Tibial artery (tissue), 4 donors: ENCODE data around the gene DGCR2.

Experiments
- DNase-seq, 2 donors: peaks; one replicate each; pipeline ENCODE4 v3.0.0-alpha.2; 2019
- H3K27ac ChIP-seq, 2 donors: fragments of 200-600 bp; sonication (generic) in 1 of 2; 1 replicate in 1 of 2; 2 replicates in 1 of 2; pipeline ENCODE4 v1.5.1; 2018 to 2019; ENCODE audit warnings: mild to moderate bottlenecking in 1 of 2
- H3K27me3 ChIP-seq, 2 donors: fragments of 200-600 bp; sonication (generic) in 1 of 2; one replicate each; pipeline versions ENCODE4 v1.5.1 to v1.6.0; 2016 to 2019
- H3K36me3 ChIP-seq, 3 donors: fragments of 200-600 bp; sonication (generic) in 2 of 3; one replicate each; pipeline ENCODE4 v1.5.1; 2016 to 2019; ENCODE audit warnings: mild to moderate bottlenecking in 2 of 3
- H3K4me1 ChIP-seq, 4 donors: fragments of 200-600 bp; sonication (generic) in 2 of 4; 1 replicate in 3 of 4; 2 replicates in 1 of 4; pipeline ENCODE4 v1.5.1; 2016 to 2019
- H3K4me3 ChIP-seq, 2 donors: fragments of 200-600 bp; sonication (generic) in 1 of 2; 1 replicate in 1 of 2; 2 replicates in 1 of 2; pipeline ENCODE4 v1.5.1; 2018 to 2019; ENCODE audit warnings: mild to moderate bottlenecking in 2 of 2
- H3K9me3 ChIP-seq, 3 donors: fragments of 200-600 bp; sonication (generic) in 1 of 3; one replicate each; pipeline ENCODE4 v1.5.1; 2016 to 2019
- intact Hi-C: fragments of 100-400 bp; cut with DNase I; formaldehyde crosslinking; loops from one replicate; pipeline ENCODE4 v1.15.0; 2023; ENCODE audit warnings: low total_unique reads
- TF ChIP-seq, protein P1 (sequence below), 2 experiments: fragments of 200-600 bp in 1 of 2; fragments of 450-650 bp in 1 of 2; IDR thresholded peaks; one replicate each; pipeline ENCODE4 v1.5.1; 2017 to 2019; ENCODE audit warnings: antibody characterized with exemption in 2 of 2, mild to moderate bottlenecking in 1 of 2, moderate library complexity in 1 of 2

The DGCR2 gene

GRCh38 chr22:19109198-19110063 lies 12.8 kb downstream of the DGCR2 start:
- no peak overlapping the region for H3K4me3 ChIP-seq
- no peaks in the 10 kb centered on the region for H3K36me3 ChIP-seq
- H3K4me1 ChIP-seq: peaks cover 0 to 70% (median 39%) of the 10 kb centered on the region in 4 donors
- no peaks in the 10 kb centered on the region for H3K9me3 ChIP-seq
- H3K27ac ChIP-seq: peak overlapping the region in 1 of 2 donors; percentile 12
- intact Hi-C loops: no loop called here
- peak; percentile 66 to 68 for DNase-seq
- TF ChIP-seq, protein P1, sequence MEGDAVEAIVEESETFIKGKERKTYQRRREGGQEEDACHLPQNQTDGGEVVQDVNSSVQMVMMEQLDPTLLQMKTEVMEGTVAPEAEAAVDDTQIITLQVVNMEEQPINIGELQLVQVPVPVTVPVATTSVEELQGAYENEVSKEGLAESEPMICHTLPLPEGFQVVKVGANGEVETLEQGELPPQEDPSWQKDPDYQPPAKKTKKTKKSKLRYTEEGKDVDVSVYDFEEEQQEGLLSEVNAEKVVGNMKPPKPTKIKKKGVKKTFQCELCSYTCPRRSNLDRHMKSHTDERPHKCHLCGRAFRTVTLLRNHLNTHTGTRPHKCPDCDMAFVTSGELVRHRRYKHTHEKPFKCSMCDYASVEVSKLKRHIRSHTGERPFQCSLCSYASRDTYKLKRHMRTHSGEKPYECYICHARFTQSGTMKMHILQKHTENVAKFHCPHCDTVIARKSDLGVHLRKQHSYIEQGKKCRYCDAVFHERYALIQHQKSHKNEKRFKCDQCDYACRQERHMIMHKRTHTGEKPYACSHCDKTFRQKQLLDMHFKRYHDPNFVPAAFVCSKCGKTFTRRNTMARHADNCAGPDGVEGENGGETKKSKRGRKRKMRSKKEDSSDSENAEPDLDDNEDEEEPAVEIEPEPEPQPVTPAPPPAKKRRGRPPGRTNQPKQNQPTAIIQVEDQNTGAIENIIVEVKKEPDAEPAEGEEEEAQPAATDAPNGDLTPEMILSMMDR (IDR thresholded peaks at IDR 0.05): no peak
- no peaks in the 10 kb centered on the region for H3K27me3 ChIP-seq

DNA sequence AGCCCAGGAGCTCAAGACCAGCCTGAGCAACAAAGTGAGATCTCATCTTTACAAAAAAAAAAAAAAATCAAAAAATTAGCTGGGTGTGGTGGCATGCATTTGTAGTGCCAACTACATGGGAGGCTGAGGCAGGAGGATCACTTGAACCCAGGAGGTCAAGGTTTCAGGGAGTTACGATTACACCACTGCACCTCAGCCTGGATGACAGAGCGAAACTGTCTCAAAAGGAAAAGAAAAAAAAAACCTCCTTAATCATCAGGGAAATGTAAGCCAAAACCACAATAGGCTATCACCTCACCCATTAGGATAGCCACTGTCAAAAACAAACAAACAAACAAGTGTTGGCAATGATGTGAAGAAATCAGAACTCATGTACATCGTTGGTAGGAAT lies 13.4 kb downstream of the DGCR2 start:
- no peaks in the 10 kb centered on the region for H3K27me3 ChIP-seq
- intact Hi-C loops: no loop called here
- H3K4me1 ChIP-seq: peaks cover 0 to 68% (median 40%) of the 10 kb centered on the region in 4 donors
- H3K36me3 ChIP-seq: no peaks in the 10 kb centered on the region
- H3K27ac ChIP-seq: peak overlapping the region in 1 of 2 donors; percentile 12
- peak in 1 of 2 donors; percentile 7 for DNase-seq
- TF ChIP-seq, protein P1 (IDR thresholded peaks at IDR 0.05): no peak
- H3K9me3 ChIP-seq: no peaks in the 10 kb centered on the region
- no peak overlapping the region for H3K4me3 ChIP-seq

DNA sequence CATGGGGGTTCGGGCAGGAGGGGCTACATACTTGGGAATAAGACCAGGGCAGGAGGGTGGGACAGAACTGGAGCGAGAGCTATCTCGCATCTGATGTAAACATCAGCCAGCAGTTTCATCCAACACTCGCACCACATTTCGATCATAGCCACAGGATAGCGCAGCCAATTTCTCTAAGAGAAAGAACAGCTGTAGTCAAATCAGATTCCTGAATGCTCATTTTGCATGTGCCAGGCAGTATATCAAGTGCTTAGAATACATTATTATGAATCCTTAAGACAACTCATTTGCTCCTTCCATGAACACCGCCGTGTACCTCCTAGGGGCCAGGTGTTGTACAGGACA lies 14.5 kb downstream of the DGCR2 start:
- peak in 1 of 2 donors; percentile 1 for DNase-seq
- TF ChIP-seq, protein P1 (IDR thresholded peaks at IDR 0.05): no peak
- Histone ChIP-seq H3K36me3 (no peaks in the 10 kb centered on the region), H3K4me3 (no peak overlapping the region), H3K4me1 (peaks cover 0 to 68% (median 39%) of the 10 kb centered on the region in 4 donors), H3K9me3 (no peaks in the 10 kb centered on the region), H3K27ac (no peak overlapping the region), H3K27me3 (no peaks in the 10 kb centered on the region)
- intact Hi-C loops: no loop called here

DNA sequence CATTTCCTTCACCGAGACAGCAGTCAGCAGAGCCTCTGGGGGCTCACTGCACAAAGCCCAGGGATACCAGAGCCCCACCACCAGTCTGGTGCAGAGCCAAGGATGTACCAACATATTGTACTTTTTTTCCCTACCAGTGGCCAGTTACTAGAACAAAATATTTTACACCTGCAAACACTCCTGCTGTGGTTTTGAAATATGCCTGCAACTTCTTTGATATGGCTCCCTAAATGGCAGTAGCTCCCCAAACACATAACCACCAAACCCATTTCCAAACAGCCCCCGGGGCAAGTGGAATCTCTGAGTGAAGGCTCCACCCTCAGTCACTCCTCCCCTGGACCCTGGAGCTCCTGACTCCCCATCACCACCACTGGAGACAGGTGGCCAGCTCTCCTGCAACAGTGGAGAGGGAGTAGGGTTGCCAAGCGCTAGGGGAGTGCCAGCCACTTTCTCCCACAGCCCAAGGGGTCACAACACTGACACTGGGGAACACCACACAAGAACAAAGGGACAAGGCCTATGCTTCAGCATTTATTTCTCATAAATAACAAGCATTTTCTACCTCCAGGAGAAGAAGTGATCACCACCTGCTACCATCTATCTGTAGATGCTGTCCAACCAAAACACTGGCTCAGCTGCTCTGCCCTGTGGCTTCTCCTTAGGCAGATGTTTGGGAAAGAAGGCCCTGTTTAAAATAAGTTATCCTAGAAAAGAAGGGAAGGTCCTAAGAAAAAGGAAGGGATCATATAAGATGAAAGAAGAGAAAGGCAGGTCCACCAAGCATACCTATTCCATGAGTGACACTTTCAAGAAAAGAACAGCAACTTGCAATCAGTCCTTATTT lies 15.1 kb downstream of the DGCR2 start:
- Histone ChIP-seq H3K4me3 (no peak overlapping the region), H3K4me1 (peaks cover 0 to 68% (median 39%) of the 10 kb centered on the region in 4 donors), H3K27ac (no peak overlapping the region), H3K36me3 (no peaks in the 10 kb centered on the region), H3K27me3 (no peaks in the 10 kb centered on the region), H3K9me3 (no peaks in the 10 kb centered on the region)
- TF ChIP-seq, protein P1 (IDR thresholded peaks at IDR 0.05): no peak
- peak in 1 of 2 donors; percentile 31 for DNase-seq
- intact Hi-C loops: no loop called here

- peaks cover 0 to 66% (median 37%) of the 10 kb centered on the region in 4 donors for H3K4me1 ChIP-seq
- intact Hi-C loops: no loop called here
- no peaks in the 10 kb centered on the region for H3K9me3 ChIP-seq
- H3K27me3 ChIP-seq: no peaks in the 10 kb centered on the region
- no peak overlapping the region for H3K4me3 ChIP-seq
- TF ChIP-seq, protein P1 (IDR thresholded peaks at IDR 0.05): no peak
- no peak overlapping the region for H3K27ac ChIP-seq
- peak in 1 of 2 donors; percentile 56 for DNase-seq
- no peaks in the 10 kb centered on the region for H3K36me3 ChIP-seq
These were observed 16.1 kb downstream of the DGCR2 start for GRCh38 chr22:19105867-19106802.
